ENCODE results near the gene PIF1. TPM values are rescaled to one million over a fixed set of nuclear protein-coding genes. Genes with fewer than 3 reads are reported as not detected.

Gene PIF1
- total RNA-seq, 1 experiment from 2014 or later = 34.9 TPM

GRCh38 chr15:64851503-64851840, 26.0 kb upstream of the PIF1 start:
- ChIA-PET CTCF (no interaction called here), RAD21 (ENCODE audit: low non-redundant PET in 1 of 2, low total read pairs in 2 of 2, uncharacterized antibody in 2 of 2, unreplicated experiment in 2 of 2) (no interaction called here), POLR2A (no interaction called here)
- BruUV-seq (replicated peaks) = no TSS peak
- H2AFZ ChIP-seq (ENCODE audit: low read depth, low read length, poor library complexity, severe bottlenecking) = no peak overlapping the region
- no peaks in the 10 kb centered on the region for H3K79me2 ChIP-seq (ENCODE audit: insufficient read depth, low read length)
- ATAC-seq (no peak), DNase-seq (ENCODE audit: low read depth, low spot score) (no peak)
- H3K9me3 ChIP-seq (ENCODE audit: control insufficient read depth in 1 of 2, insufficient read depth in 1 of 2, low read depth in 1 of 2, low read length in 2 of 2) = no peaks in the 10 kb centered on the region
- no peaks in the 10 kb centered on the region for H3K9me2 ChIP-seq (ENCODE audit: insufficient read depth)
- H3K4me1 ChIP-seq (ENCODE audit: control insufficient read depth in 1 of 2, insufficient read depth in 2 of 2, low read length in 2 of 2) = peaks cover 0 to 3% of the 10 kb centered on the region in 2 experiments; a peak in 1 of 4 replicates
- H3K27me3 ChIP-seq (ENCODE audit: insufficient read depth, low read length) = no peaks in the 10 kb centered on the region
- no peak for TF ChIP-seq YY1 (IDR thresholded peaks at IDR 0.05; ENCODE audit: extremely low read depth, insufficient replicate concordance, low read depth, low read length)
- TF ChIP-seq RAD21 (IDR thresholded peaks at IDR 0.05; ENCODE audit: low read depth) = no peak
- TF ChIP-seq SRF (IDR thresholded peaks at IDR 0.05; ENCODE audit: low read depth) = no peak
- TF ChIP-seq SP1 (IDR thresholded peaks at IDR 0.05; ENCODE audit: low read depth) = no peak
- TF ChIP-seq, protein P1, sequence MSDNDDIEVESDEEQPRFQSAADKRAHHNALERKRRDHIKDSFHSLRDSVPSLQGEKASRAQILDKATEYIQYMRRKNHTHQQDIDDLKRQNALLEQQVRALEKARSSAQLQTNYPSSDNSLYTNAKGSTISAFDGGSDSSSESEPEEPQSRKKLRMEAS (IDR thresholded peaks at IDR 0.05) = no peak
- no peak for TF ChIP-seq CBX3 (IDR thresholded peaks at IDR 0.05; ENCODE audit: low read depth)
- no peak for TF ChIP-seq ZFX (IDR thresholded peaks at IDR 0.05)
- no peak for TF ChIP-seq ATF3 (IDR thresholded peaks at IDR 0.05)
- TF ChIP-seq CEBPB (IDR thresholded peaks at IDR 0.05; ENCODE audit: low read depth) = no peak
- no peak for TF ChIP-seq EZH2phosphoT487 (IDR thresholded peaks at IDR 0.05; ENCODE audit: borderline replicate concordance)
- no peak for TF ChIP-seq ELF1 (IDR thresholded peaks at IDR 0.05; ENCODE audit: borderline replicate concordance, low read depth)
- TF ChIP-seq POLR2A (IDR thresholded peaks at IDR 0.05; ENCODE audit: borderline replicate concordance, extremely low read depth, insufficient read depth, insufficient read length) = no peak
- no peak for TF ChIP-seq ZNF274 (IDR thresholded peaks at IDR 0.05; ENCODE audit: low read depth, low read length)
- TF ChIP-seq FOSL1 (IDR thresholded peaks at IDR 0.05; ENCODE audit: low read depth) = no peak
- TF ChIP-seq JUND (IDR thresholded peaks at IDR 0.05) = no peak
- TF ChIP-seq, protein P2, sequence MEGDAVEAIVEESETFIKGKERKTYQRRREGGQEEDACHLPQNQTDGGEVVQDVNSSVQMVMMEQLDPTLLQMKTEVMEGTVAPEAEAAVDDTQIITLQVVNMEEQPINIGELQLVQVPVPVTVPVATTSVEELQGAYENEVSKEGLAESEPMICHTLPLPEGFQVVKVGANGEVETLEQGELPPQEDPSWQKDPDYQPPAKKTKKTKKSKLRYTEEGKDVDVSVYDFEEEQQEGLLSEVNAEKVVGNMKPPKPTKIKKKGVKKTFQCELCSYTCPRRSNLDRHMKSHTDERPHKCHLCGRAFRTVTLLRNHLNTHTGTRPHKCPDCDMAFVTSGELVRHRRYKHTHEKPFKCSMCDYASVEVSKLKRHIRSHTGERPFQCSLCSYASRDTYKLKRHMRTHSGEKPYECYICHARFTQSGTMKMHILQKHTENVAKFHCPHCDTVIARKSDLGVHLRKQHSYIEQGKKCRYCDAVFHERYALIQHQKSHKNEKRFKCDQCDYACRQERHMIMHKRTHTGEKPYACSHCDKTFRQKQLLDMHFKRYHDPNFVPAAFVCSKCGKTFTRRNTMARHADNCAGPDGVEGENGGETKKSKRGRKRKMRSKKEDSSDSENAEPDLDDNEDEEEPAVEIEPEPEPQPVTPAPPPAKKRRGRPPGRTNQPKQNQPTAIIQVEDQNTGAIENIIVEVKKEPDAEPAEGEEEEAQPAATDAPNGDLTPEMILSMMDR (IDR thresholded peaks at IDR 0.05 in 2 of 3, conservative IDR thresholded peaks at IDR 0.05 in 1 of 3; ENCODE audit: borderline replicate concordance in 1 of 3, insufficient read depth in 1 of 3, low read depth in 2 of 3, low read length in 2 of 3) = no peak
- TF ChIP-seq, protein P3, sequence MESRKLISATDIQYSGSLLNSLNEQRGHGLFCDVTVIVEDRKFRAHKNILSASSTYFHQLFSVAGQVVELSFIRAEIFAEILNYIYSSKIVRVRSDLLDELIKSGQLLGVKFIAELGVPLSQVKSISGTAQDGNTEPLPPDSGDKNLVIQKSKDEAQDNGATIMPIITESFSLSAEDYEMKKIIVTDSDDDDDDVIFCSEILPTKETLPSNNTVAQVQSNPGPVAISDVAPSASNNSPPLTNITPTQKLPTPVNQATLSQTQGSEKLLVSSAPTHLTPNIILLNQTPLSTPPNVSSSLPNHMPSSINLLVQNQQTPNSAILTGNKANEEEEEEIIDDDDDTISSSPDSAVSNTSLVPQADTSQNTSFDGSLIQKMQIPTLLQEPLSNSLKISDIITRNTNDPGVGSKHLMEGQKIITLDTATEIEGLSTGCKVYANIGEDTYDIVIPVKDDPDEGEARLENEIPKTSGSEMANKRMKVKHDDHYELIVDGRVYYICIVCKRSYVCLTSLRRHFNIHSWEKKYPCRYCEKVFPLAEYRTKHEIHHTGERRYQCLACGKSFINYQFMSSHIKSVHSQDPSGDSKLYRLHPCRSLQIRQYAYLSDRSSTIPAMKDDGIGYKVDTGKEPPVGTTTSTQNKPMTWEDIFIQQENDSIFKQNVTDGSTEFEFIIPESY (IDR thresholded peaks at IDR 0.05; ENCODE audit: extremely low read depth, insufficient replicate concordance, low read length) = no peak
- TF ChIP-seq EGR1 (IDR thresholded peaks at IDR 0.05; ENCODE audit: low read depth) = no peak
- no peak overlapping the region for H3K4me2 ChIP-seq (ENCODE audit: low read length)
- no peak overlapping the region for H3K9ac ChIP-seq (ENCODE audit: low read length)
- intact Hi-C loops (cut with micrococcal nuclease) = no loop called here
- peaks cover 0 to 5% of the 10 kb centered on the region in 2 experiments; a peak in 1 of 4 replicates for H3K36me3 ChIP-seq (ENCODE audit: control insufficient read depth in 1 of 2, insufficient read depth in 2 of 2, low read length in 2 of 2)
- no peaks in the 10 kb centered on the region for H4K20me1 ChIP-seq (ENCODE audit: insufficient read depth)
- H3K27ac ChIP-seq (ENCODE audit: low read depth, low read length) = no peak overlapping the region
- no peak overlapping the region for H3K4me3 ChIP-seq (replicated peaks in 1 of 2; ENCODE audit: low read depth in 1 of 2, low read length in 2 of 2)

Measured in HCT116 (cell line).